Measurements from ENCODE around the gene EIF3A. TPM values are rescaled to one million over a fixed set of nuclear protein-coding genes. Genes with fewer than 3 reads are reported as not detected.
"Not testable (repeated sequence)": the region's sequence is repeated elsewhere in the genome, so short reads cannot be mapped to it uniquely, and the experiment has no call there.

EIF3A gene
- total RNA-seq, 4 donors from 2014 or later, result 136 to 240 (median 191) TPM

GRCh38 chr10:119101366-119102098 lies 20.9 kb upstream of the EIF3A start:
- intact Hi-C loops (cut with DNase I; ENCODE audit: low total_unique reads), result no loop called here

GRCh38 chr10:119100434-119101238 lies 20.0 kb upstream of the EIF3A start:
- peaks cover 8% of the 10 kb centered on the region in 2 donors for H3K4me1 ChIP-seq
- H3K36me3 ChIP-seq, result no peaks in the 10 kb centered on the region
- no peak overlapping the region for H3K4me3 ChIP-seq
- intact Hi-C loops (cut with DNase I; ENCODE audit: low total_unique reads), result no loop called here
- in situ Hi-C loops (cut with MboI; ENCODE audit: low sequenced_read_pairs in 4 of 4), result no loop called here
- H3K9me3 ChIP-seq, result no peaks in the 10 kb centered on the region
- peak overlapping the region; percentile 14 to 51 (median 30) for H3K27ac ChIP-seq
- no peak for TF ChIP-seq POLR2A (IDR thresholded peaks at IDR 0.05)
- no peak for TF ChIP-seq CTCF (IDR thresholded peaks at IDR 0.05 in 4 of 5, conservative IDR thresholded peaks at IDR 0.05 in 1 of 5)
- DNase-seq, result no peak
- H3K27me3 ChIP-seq, result no peaks in the 10 kb centered on the region
- ATAC-seq, result no peak

More at GRCh38 chr10:119101366-119102098, 20.9 kb upstream of the EIF3A start:
- in situ Hi-C loops (cut with MboI; ENCODE audit: low sequenced_read_pairs in 4 of 4), result no loop called here
- ATAC-seq (no peak), DNase-seq (no peak)
- Histone ChIP-seq H3K27ac (peak overlapping the region in 3 of 4 donors; percentile 21 to 51 (median 39)), H3K9me3 (no peaks in the 10 kb centered on the region), H3K4me1 (peaks cover 8% of the 10 kb centered on the region in 2 donors), H3K4me3 (peak overlapping the region in 2 of 4 donors; percentile 31 to 32), H3K36me3 (no peaks in the 10 kb centered on the region), H3K27me3 (no peaks in the 10 kb centered on the region)
- TF ChIP-seq POLR2A (IDR thresholded peaks at IDR 0.05) (no peak), CTCF (IDR thresholded peaks at IDR 0.05 in 4 of 5, conservative IDR thresholded peaks at IDR 0.05 in 1 of 5) (no peak)

GRCh38 chr10:119098576-119098975 lies 18.0 kb upstream of the EIF3A start:
- in situ Hi-C loops (cut with MboI; ENCODE audit: low sequenced_read_pairs in 4 of 4) (no loop called here), intact Hi-C loops (cut with DNase I; ENCODE audit: low total_unique reads) (no loop called here)
- no peaks in the 10 kb centered on the region for H3K4me1 ChIP-seq
- no peaks in the 10 kb centered on the region for H3K36me3 ChIP-seq
- no peak for ATAC-seq
- DNase-seq, result no peak
- H3K27me3 ChIP-seq, result no peaks in the 10 kb centered on the region
- no peak overlapping the region for H3K4me3 ChIP-seq
- no peak for TF ChIP-seq CTCF (IDR thresholded peaks at IDR 0.05 in 4 of 5, conservative IDR thresholded peaks at IDR 0.05 in 1 of 5)
- TF ChIP-seq POLR2A (IDR thresholded peaks at IDR 0.05), result no peak
- no peak overlapping the region for H3K27ac ChIP-seq
- no peaks in the 10 kb centered on the region for H3K9me3 ChIP-seq

- H3K27ac ChIP-seq; H3K27me3 ChIP-seq; H3K4me1 ChIP-seq; H3K36me3 ChIP-seq; DNase-seq; in situ Hi-C loops (cut with MboI; ENCODE audit: low sequenced_read_pairs in 4 of 4); intact Hi-C loops (cut with DNase I; ENCODE audit: low total_unique reads); ATAC-seq; H3K9me3 ChIP-seq; H3K4me3 ChIP-seq: not testable (repeated sequence)
Observed at GRCh38 chr10:119096641-119097415, 16.2 kb upstream of the EIF3A start.

Data from gastrocnemius medialis (tissue), 4 donors.